ES-I3 (cell line): ENCODE results near the gene DAPK1.

Source experiments
- H3K36me3 ChIP-seq: 2 replicates; pipeline ENCODE4 v1.6.1; 2013; ENCODE audit warnings: mild to moderate bottlenecking, low read length, control low read depth, moderate library complexity; ENCODE audit not compliant: insufficient read depth
- H3K4me1 ChIP-seq: 2 replicates; pipeline ENCODE4 v1.6.1; 2013; ENCODE audit warnings: mild to moderate bottlenecking, control low read depth, low read length; ENCODE audit not compliant: insufficient read depth
- H3K9ac ChIP-seq: 2 replicates; pipeline ENCODE4 v1.6.1; 2013; ENCODE audit warnings: low read depth, mild to moderate bottlenecking, low read length, moderate library complexity
- H3K9me3 ChIP-seq: 2 replicates; pipeline ENCODE4 v1.6.1; 2013; ENCODE audit warnings: mild to moderate bottlenecking, low read length, moderate library complexity; ENCODE audit not compliant: control insufficient read depth, insufficient read depth

DAPK1 gene

GRCh38 chr9:87676976-87677775, 179.5 kb downstream of the DAPK1 start:
- Histone ChIP-seq H3K9ac (no peak overlapping the region), H3K4me1 (no peaks in the 10 kb centered on the region), H3K9me3 (no peaks in the 10 kb centered on the region), H3K36me3 (peaks cover 11% of the 10 kb centered on the region; the same call in 1 of the 2 replicates)

- Histone ChIP-seq H3K9ac (no peak overlapping the region), H3K4me1 (no peaks in the 10 kb centered on the region), H3K36me3 (peaks cover 8% of the 10 kb centered on the region; the same call in 1 of the 2 replicates), H3K9me3 (no peaks in the 10 kb centered on the region)
Measured at GRCh38 chr9:87677776-87678587, 180.3 kb downstream of the DAPK1 start.

- no peak overlapping the region for H3K9ac ChIP-seq
- peaks cover 8% of the 10 kb centered on the region; the same call in 1 of the 2 replicates for H3K36me3 ChIP-seq
- H3K9me3 ChIP-seq, result no peaks in the 10 kb centered on the region
- no peaks in the 10 kb centered on the region for H3K4me1 ChIP-seq
Measured at GRCh38 chr9:87678650-87679355, 181.1 kb downstream of the DAPK1 start.

DNA sequence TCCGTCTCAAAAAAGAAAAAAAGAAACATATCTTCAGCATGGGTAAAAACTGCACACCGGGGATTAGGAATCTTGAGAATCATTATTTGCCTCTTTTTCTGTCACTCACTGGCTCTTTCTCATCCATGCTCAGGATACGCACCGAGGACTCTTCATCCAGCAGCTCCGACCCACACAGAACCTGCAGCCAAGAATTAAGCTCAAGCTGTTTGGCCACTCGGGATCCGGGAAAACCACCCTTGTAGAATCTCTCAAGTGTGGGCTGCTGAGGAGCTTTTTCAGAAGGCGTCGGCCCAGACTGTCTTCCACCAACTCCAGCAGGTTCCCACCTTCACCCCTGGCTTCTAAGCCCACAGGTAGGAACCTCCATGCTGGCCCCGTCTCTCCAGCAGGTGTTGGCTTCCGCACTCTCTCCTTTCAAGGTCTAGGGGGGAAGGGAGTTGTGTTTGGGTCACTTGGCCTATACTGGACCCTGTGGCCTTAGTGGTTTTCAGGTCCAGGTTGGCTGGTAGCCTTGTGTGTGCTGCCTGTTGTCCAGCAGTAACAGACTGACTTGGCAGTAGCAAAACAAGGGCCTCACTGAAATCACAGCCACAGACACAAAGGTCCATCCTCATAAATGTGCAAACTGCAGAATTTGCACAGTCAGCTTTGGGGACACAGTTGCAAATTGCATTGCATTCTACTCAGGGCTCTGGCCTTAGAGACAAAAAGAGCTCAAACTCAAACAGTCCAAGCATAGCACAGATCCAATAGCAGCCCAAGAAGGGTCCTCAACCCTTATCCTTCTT, 183.8 kb downstream of the DAPK1 start:
- Histone ChIP-seq H3K9ac (no peak overlapping the region), H3K36me3 (peaks cover 8% of the 10 kb centered on the region; the same call in 1 of the 2 replicates), H3K4me1 (peaks cover 7% of the 10 kb centered on the region; the same call in 1 of the 2 replicates), H3K9me3 (no peaks in the 10 kb centered on the region)

- Histone ChIP-seq H3K9me3 (no peaks in the 10 kb centered on the region), H3K4me1 (peaks cover 7% of the 10 kb centered on the region; the same call in 1 of the 2 replicates), H3K36me3 (peaks cover 8% of the 10 kb centered on the region; the same call in 1 of the 2 replicates), H3K9ac (no peak overlapping the region)
Measured at GRCh38 chr9:87682085-87682484, 184.4 kb downstream of the DAPK1 start.

DNA sequence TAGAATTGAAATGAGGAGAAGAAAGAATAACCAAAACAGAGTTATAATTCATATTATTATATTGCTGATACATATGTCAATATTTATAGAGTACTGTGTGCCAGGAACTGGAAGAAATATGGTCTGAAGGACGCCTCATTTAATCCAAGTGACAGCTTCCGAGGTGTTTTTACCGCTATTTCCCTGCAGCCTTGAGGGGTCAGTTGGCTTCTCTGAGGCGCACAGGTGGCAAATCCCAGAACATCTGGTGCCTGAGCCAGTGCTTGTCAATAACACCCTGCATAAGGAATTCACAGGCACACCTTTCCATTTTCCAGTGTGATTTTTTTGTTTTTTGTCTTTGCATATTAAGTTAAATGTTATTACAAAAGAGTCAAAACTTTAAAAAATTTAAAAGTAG, 185.0 kb downstream of the DAPK1 start:
- H3K36me3 ChIP-seq, result peaks cover 8% of the 10 kb centered on the region; the same call in 1 of the 2 replicates
- H3K9me3 ChIP-seq, result no peaks in the 10 kb centered on the region
- no peak overlapping the region for H3K9ac ChIP-seq
- peaks cover 7% of the 10 kb centered on the region; the same call in 1 of the 2 replicates for H3K4me1 ChIP-seq

DNA sequence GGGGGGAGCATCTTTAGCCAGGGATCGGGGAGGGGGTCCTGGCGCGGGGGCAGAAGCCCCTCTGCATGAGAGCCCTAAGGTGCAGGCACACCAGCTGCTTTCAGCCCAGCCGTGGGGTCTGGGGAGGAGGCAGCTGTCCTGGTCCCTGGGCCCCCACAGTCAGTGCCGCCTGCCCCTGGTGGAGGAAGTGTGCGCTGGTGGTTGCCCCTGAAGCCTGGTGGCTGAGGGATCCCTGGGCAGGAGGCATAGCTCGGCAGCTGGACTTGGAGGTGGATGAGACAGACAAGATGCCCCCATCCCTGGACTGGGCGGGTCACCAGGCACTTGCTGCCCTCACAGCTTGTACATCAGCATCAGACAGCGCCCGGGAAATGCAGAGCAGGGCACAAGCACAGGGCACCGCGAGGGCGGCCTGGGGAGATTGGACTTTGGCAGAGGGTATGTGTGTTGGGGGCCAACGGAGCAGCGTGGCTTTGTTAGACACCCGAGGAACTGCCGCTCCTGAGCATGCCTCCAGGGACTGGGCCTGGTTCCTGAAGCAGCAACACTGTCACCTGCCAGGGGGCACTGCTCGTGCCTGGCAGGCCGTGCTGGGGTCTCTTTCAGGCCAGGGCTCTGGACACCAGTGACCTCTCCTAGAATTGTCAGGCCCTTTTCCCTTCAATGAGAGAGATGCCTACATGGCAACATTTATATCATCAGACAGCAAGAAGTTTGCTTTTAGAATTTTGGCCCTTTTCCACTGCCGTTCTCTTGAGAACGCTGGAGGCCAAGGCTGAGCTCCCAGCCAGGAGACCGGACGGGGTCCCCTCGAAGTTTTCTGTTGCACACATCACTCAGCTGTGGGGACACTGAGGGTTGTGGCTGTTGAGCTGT, 186.3 kb downstream of the DAPK1 start:
- peaks cover 8% of the 10 kb centered on the region; the same call in 1 of the 2 replicates for H3K36me3 ChIP-seq
- peaks cover 7% of the 10 kb centered on the region; the same call in 1 of the 2 replicates for H3K4me1 ChIP-seq
- no peak overlapping the region for H3K9ac ChIP-seq
- H3K9me3 ChIP-seq, result no peaks in the 10 kb centered on the region

- H3K9ac ChIP-seq, result no peak overlapping the region
- H3K4me1 ChIP-seq, result peaks cover 7% of the 10 kb centered on the region; the same call in 1 of the 2 replicates
- H3K9me3 ChIP-seq, result no peaks in the 10 kb centered on the region
- H3K36me3 ChIP-seq, result peaks cover 8% of the 10 kb centered on the region; the same call in 1 of the 2 replicates
Measured at GRCh38 chr9:87684627-87685219, 187.1 kb downstream of the DAPK1 start.

- no peaks in the 10 kb centered on the region for H3K9me3 ChIP-seq
- H3K4me1 ChIP-seq, result peaks cover 7% of the 10 kb centered on the region; the same call in 1 of the 2 replicates
- no peak overlapping the region for H3K9ac ChIP-seq
- H3K36me3 ChIP-seq, result peaks cover 8% of the 10 kb centered on the region; the same call in 1 of the 2 replicates
Measured at GRCh38 chr9:87685441-87685840, 187.8 kb downstream of the DAPK1 start.

GRCh38 chr9:87685871-87686519, 188.3 kb downstream of the DAPK1 start:
- H3K9ac ChIP-seq, result no peak overlapping the region
- peaks cover 8% of the 10 kb centered on the region; the same call in 1 of the 2 replicates for H3K36me3 ChIP-seq
- peaks cover 7% of the 10 kb centered on the region; the same call in 1 of the 2 replicates for H3K4me1 ChIP-seq
- H3K9me3 ChIP-seq, result no peaks in the 10 kb centered on the region

DNA sequence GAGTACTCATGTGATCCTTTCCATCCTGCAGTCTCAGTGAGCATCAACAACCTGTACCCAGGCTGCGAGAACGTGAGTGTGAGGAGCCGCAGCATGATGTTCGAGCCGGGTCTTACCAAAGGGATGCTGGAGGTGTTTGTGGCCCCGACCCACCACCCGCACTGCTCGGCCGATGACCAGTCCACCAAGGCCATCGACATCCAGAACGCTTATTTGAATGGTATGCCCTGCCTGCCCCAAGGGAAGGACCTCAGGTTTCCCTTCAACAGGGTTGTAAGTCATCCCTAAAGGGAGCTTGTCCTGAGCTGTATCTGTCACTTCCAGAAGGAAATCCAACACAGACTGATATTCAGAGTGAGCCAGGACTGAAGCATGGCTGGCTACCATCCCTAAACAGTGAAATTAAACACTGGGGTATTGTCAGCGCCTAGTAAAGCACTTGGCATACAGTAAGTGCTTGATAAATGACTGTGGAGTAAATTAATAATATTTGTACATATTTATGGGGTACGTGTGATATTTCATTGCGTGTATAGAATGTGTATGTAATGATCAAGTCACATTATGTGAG, 188.9 kb downstream of the DAPK1 start:
- Histone ChIP-seq H3K9me3 (no peaks in the 10 kb centered on the region), H3K36me3 (peaks cover 5% of the 10 kb centered on the region; the same call in 1 of the 2 replicates), H3K9ac (no peak overlapping the region), H3K4me1 (peaks cover 7% of the 10 kb centered on the region; the same call in 1 of the 2 replicates)

DNA sequence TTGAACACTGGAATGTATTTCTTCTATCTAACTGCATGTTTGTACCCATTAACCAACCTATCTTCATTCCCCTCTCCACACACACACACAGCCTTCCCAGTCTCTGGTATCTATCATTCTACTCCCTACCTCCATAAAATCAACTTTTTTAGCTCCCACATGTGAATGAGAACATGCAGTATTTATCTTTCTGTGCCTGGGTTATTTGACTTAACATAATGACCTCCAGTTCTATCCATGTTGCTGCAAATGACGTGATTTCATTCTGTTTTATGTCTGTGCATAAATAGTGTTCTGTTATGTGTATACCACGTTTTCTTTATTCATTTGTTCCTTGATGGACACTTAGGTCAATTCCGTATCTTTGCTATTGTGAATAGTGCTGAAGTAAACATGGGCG, 189.5 kb downstream of the DAPK1 start:
- Histone ChIP-seq H3K36me3 (no peaks in the 10 kb centered on the region), H3K4me1 (peaks cover 7% of the 10 kb centered on the region; the same call in 1 of the 2 replicates), H3K9me3 (no peaks in the 10 kb centered on the region), H3K9ac (no peak overlapping the region)
